Astrocyte (in vitro differentiated cells and primary cell): ENCODE measurements around the gene SNX10. TPM values are rescaled to one million over a fixed set of nuclear protein-coding genes. Genes with fewer than 3 reads are reported as not detected.
A peak's percentile ranks its signal among the peaks of the same experiment; 100 is the strongest.

Experiments used
- DNase-seq: peaks from one replicate; pipeline ENCODE4 v3.0.0-alpha.2; 2010; ENCODE audit warnings: low read depth
- FAIRE-seq: peaks from 2 replicates; lab custom pipeline; 2011; peaks lifted over from hg19 to GRCh38; lab: Jason Lieb, UNC
- H2AFZ ChIP-seq: 2 replicates; pipeline ENCODE4 v1.6.0; 2012; ENCODE audit warnings: low read depth, low read length, inconsistent platforms
- H3K27ac ChIP-seq: 2 replicates; pipeline ENCODE4 v1.5.1; 2011; ENCODE audit warnings: low read depth, low read length, inconsistent platforms
- H3K27me3 ChIP-seq: 2 replicates; pipeline ENCODE4 v1.6.0; 2011; ENCODE audit warnings: low read length, inconsistent platforms; ENCODE audit not compliant: insufficient read depth
- H3K36me3 ChIP-seq: 2 replicates; pipeline ENCODE4 v1.5.1; 2011; ENCODE audit warnings: low read length, inconsistent platforms; ENCODE audit not compliant: insufficient read depth
- H3K4me1 ChIP-seq: 2 replicates; pipeline ENCODE4 v1.5.1; 2011; ENCODE audit warnings: low read length, inconsistent platforms; ENCODE audit not compliant: insufficient read depth
- H3K4me2 ChIP-seq: 2 replicates; pipeline ENCODE4 v1.6.0; 2012; ENCODE audit warnings: low read length, inconsistent platforms
- H3K4me3 ChIP-seq: 2 replicates; pipeline ENCODE4 v1.5.1; 2011; ENCODE audit warnings: low read depth, mild to moderate bottlenecking, low read length, inconsistent platforms; ENCODE audit not compliant: insufficient read depth
- H3K79me2 ChIP-seq: 2 replicates; pipeline ENCODE4 v1.6.0; 2012; ENCODE audit warnings: mild to moderate bottlenecking, low read length, inconsistent platforms; ENCODE audit not compliant: insufficient read depth
- H3K9ac ChIP-seq: 2 replicates; pipeline ENCODE4 v1.6.0; 2012; ENCODE audit warnings: mild to moderate bottlenecking, low read length, inconsistent platforms
- H3K9me3 ChIP-seq: 2 replicates; pipeline ENCODE4 v1.5.1; 2012; ENCODE audit warnings: low read depth, mild to moderate bottlenecking, low read length, inconsistent platforms; ENCODE audit not compliant: insufficient read depth
- H4K20me1 ChIP-seq: 2 replicates; pipeline ENCODE4 v1.6.0; 2012; ENCODE audit warnings: low read length, inconsistent platforms; ENCODE audit not compliant: insufficient read depth
- H3K27ac Mint-ChIP-seq: one replicate; pipeline ENCODE4 v1.8.0; 2021; ENCODE audit warnings: mild to moderate bottlenecking, mixed read lengths; ENCODE audit not compliant: unreplicated experiment
- H3K27me3 Mint-ChIP-seq: one replicate; pipeline ENCODE4 v1.8.0; 2021; ENCODE audit warnings: low read depth, mixed read lengths; ENCODE audit not compliant: unreplicated experiment
- H3K36me3 Mint-ChIP-seq: one replicate; pipeline ENCODE4 v1.8.0; 2021; ENCODE audit warnings: low read depth, mixed read lengths; ENCODE audit not compliant: unreplicated experiment
- H3K4me1 Mint-ChIP-seq: one replicate; pipeline ENCODE4 v1.8.0; 2021; ENCODE audit warnings: low read depth, mixed read lengths; ENCODE audit not compliant: unreplicated experiment
- H3K4me3 Mint-ChIP-seq: one replicate; pipeline ENCODE4 v1.8.0; 2021; ENCODE audit warnings: mild to moderate bottlenecking, moderate library complexity, mixed read lengths; ENCODE audit not compliant: unreplicated experiment
- H3K9me3 Mint-ChIP-seq: one replicate; pipeline ENCODE4 v1.8.0; 2021; ENCODE audit warnings: mild to moderate bottlenecking, mixed read lengths; ENCODE audit not compliant: unreplicated experiment
- CTCF ChIP-seq: IDR thresholded peaks from 2 replicates; pipeline ENCODE4 v1.5.1; 2011; ENCODE audit warnings: low read depth, mild to moderate bottlenecking, inconsistent platforms, low read length, moderate library complexity; ENCODE audit not compliant: insufficient read depth
- EZH2 ChIP-seq: IDR thresholded peaks from 2 replicates; pipeline ENCODE4 v1.6.1; 2012; ENCODE audit warnings: mild to moderate bottlenecking, low read length, inconsistent platforms; ENCODE audit not compliant: insufficient read depth
- total RNA-seq: library from RNA; stranded (reverse); gene quantifications from 2 replicates; pipeline ENCODE4 v1.2.1, GENCODE V29; 2021

The SNX10 gene
- total RNA-seq, 1 donor from 2014 or later: 5.4 TPM

- Mint-ChIP-seq H3K4me1 (peaks cover 5% of the 10 kb centered on the region), H3K27me3 (no peaks in the 10 kb centered on the region), H3K27ac (no peak overlapping the region), H3K4me3 (no peak overlapping the region), H3K9me3 (no peaks in the 10 kb centered on the region), H3K36me3 (no peaks in the 10 kb centered on the region)
- FAIRE-seq (no peak), DNase-seq (no peak)
- TF ChIP-seq EZH2: no peak
- no peak for TF ChIP-seq CTCF
- Histone ChIP-seq H3K27me3 (no peaks in the 10 kb centered on the region), H3K36me3 (no peaks in the 10 kb centered on the region), H2AFZ (no peak overlapping the region), H3K4me1 (no peaks in the 10 kb centered on the region), H3K27ac (no peak overlapping the region), H3K4me2 (no peak overlapping the region), H3K4me3 (no peak overlapping the region), H3K9me3 (no peaks in the 10 kb centered on the region), H4K20me1 (no peaks in the 10 kb centered on the region), H3K9ac (no peak overlapping the region), H3K79me2 (no peaks in the 10 kb centered on the region)
These were observed 70.0 kb downstream of the SNX10 start for GRCh38 chr7:26361637-26362036.

- Mint-ChIP-seq H3K4me3 (no peak overlapping the region), H3K36me3 (no peaks in the 10 kb centered on the region), H3K4me1 (peaks cover 5% of the 10 kb centered on the region), H3K9me3 (no peaks in the 10 kb centered on the region), H3K27ac (no peak overlapping the region), H3K27me3 (no peaks in the 10 kb centered on the region)
- Histone ChIP-seq H2AFZ (no peak overlapping the region), H3K4me2 (no peak overlapping the region), H3K36me3 (no peaks in the 10 kb centered on the region), H3K4me3 (no peak overlapping the region), H4K20me1 (no peaks in the 10 kb centered on the region), H3K27me3 (no peaks in the 10 kb centered on the region), H3K79me2 (no peaks in the 10 kb centered on the region), H3K4me1 (no peaks in the 10 kb centered on the region), H3K27ac (no peak overlapping the region), H3K9ac (no peak overlapping the region), H3K9me3 (no peaks in the 10 kb centered on the region)
- FAIRE-seq (no peak), DNase-seq (no peak)
- TF ChIP-seq CTCF (no peak), EZH2 (no peak)
These were observed 71.8 kb downstream of the SNX10 start for GRCh38 chr7:26363465-26363864.

GRCh38 chr7:26365077-26365900 lies 73.6 kb downstream of the SNX10 start:
- no peaks in the 10 kb centered on the region for H3K36me3 ChIP-seq
- H3K4me3 Mint-ChIP-seq: no peak overlapping the region
- DNase-seq (peak; percentile 42), FAIRE-seq (peak; percentile 66)
- peaks cover 2% of the 10 kb centered on the region for H3K27me3 ChIP-seq
- no peak overlapping the region for H3K27ac ChIP-seq
- TF ChIP-seq CTCF (peak; percentile 80), EZH2 (no peak)
- no peak overlapping the region for H3K9ac ChIP-seq
- H3K27me3 Mint-ChIP-seq: no peaks in the 10 kb centered on the region
- no peak overlapping the region for H3K4me3 ChIP-seq
- H3K4me1 ChIP-seq: no peaks in the 10 kb centered on the region
- H2AFZ ChIP-seq: no peak overlapping the region
- no peak overlapping the region for H3K27ac Mint-ChIP-seq
- no peaks in the 10 kb centered on the region for H3K9me3 ChIP-seq
- H3K36me3 Mint-ChIP-seq: no peaks in the 10 kb centered on the region
- no peak overlapping the region for H3K4me2 ChIP-seq
- H3K9me3 Mint-ChIP-seq: no peaks in the 10 kb centered on the region
- H4K20me1 ChIP-seq: no peaks in the 10 kb centered on the region
- peaks cover 5% of the 10 kb centered on the region for H3K4me1 Mint-ChIP-seq
- H3K79me2 ChIP-seq: no peaks in the 10 kb centered on the region
